ENCODE results near the gene LARGE2. TPM values are rescaled to one million over a fixed set of nuclear protein-coding genes. Genes with fewer than 3 reads are reported as not detected.

The LARGE2 gene
- total and polyA plus RNA-seq, 2 of the 13 experiments (the other 11 are each of a cell fraction or from before 2014, with no cell fraction given): 8.5 to 21.6 TPM

DNA sequence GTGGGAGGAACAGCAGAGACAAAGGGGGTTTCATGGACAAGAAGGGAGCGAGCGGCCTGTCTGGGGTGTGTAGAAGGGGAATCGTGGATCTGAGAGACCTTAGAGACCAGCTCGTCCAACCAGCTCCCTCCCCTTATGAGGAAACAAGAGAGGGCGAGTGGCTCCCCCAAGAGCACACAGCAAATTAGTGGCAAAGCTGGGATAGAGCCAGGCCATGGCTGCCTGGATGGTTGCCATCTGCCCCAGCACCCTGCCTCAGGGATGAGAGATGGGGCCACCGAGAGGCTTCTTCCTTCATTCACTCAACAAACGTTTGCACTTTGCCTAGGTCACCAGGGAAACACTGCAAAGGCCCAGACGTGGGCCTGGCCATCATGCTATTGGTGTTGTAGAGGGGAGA, 32.9 kb upstream of the LARGE2 start:
- 48% methylated on average over 6 of the region's 8 CpGs for WGBS (ENCODE audit: low lambda C conversion rate)
- ChIA-PET CTCF (ENCODE audit: low intra/inter-chr PET ratio, low total read pairs) (no interaction called here), POLR2A (interaction anchor here (0.7 kb wide), 1 partner anchor 10 kb away, joined by 3 read pairs; no protein-coding TSS in a partner anchor)
- no peak overlapping the region for H3K4me3 ChIP-seq (replicated peaks in 1 of 3; ENCODE audit: insufficient read depth in 1 of 3, low read depth in 2 of 3, low read length in 3 of 3)
- H2AFZ ChIP-seq (ENCODE audit: low read length): no peak overlapping the region
- peaks cover 9% of the 10 kb centered on the region for H3K4me1 ChIP-seq (ENCODE audit: insufficient read depth, low read length)
- H3K79me2 ChIP-seq (ENCODE audit: insufficient read depth, low read length): no peaks in the 10 kb centered on the region
- intact Hi-C loops (cut with micrococcal nuclease; ENCODE audit: unreplicated experiment): no loop called here
- H3K9me3 ChIP-seq (ENCODE audit: low read length): no peaks in the 10 kb centered on the region
- H3K4me2 ChIP-seq (ENCODE audit: low read depth, low read length): no peak overlapping the region
- H3K9ac ChIP-seq (ENCODE audit: insufficient read depth, low read depth, low read length): no peak overlapping the region
- in situ Hi-C loops (cut with HindIII; ENCODE audit: extremely low pct_ligation_motif_present, low pct_unique_long_range_greater_than_20kb): no loop called here
- peaks cover 10% of the 10 kb centered on the region; the same call in 1 of the 2 replicates for H4K20me1 ChIP-seq (ENCODE audit: insufficient read depth, low read length)
- DNase-seq (ENCODE audit: low spot score): no peak
- ATAC-seq: no peak
- TF ChIP-seq ZNF768 (CRISPR knock-in tag; IDR thresholded peaks at IDR 0.05) (peak; percentile 66; the same call in 1 of the 2 replicates), TCF7 (IDR thresholded peaks at IDR 0.05; ENCODE audit: low read depth) (no peak)
- no peak overlapping the region for H3K27ac ChIP-seq (ENCODE audit: extremely low read length, insufficient read depth, low read length)
- FAIRE-seq: no peak
- H3K27me3 ChIP-seq (ENCODE audit: control insufficient read depth in 1 of 2, insufficient read depth in 2 of 2, low read length in 2 of 2): no peaks in the 10 kb centered on the region; a peak in 3 of 5 replicates
- BruUV-seq (replicated peaks): no TSS peak
- H3K36me3 ChIP-seq (replicated peaks in 1 of 2; ENCODE audit: control insufficient read depth in 1 of 2, insufficient read depth in 2 of 2, low read length in 2 of 2): no peaks in the 10 kb centered on the region

DNA sequence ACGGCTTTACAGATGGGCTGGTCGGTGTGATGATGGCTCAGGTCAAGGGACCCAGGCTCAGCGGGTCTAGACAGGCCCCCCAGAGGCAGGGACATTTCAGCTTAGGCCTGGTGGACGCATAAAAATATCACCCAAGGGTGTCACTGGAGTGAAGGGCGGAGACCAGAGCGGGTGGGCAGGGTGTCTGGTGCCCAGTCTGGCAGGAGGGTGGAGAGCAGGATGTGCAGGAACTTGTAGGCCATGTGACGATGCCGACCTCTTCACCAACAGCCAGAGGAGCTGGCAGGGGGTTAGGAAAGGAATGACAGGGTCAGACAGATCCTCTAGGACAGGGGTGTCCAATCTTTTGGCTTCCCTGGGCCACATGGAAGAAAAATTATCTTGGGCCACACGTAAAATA, 32.5 kb upstream of the LARGE2 start:
- no peak for DNase-seq (ENCODE audit: low spot score)
- ATAC-seq: no peak
- H3K4me1 ChIP-seq (ENCODE audit: insufficient read depth, low read length): peaks cover 9% of the 10 kb centered on the region
- no peaks in the 10 kb centered on the region for H3K79me2 ChIP-seq (ENCODE audit: insufficient read depth, low read length)
- H3K9me3 ChIP-seq (ENCODE audit: low read length): no peaks in the 10 kb centered on the region
- WGBS (ENCODE audit: low lambda C conversion rate): 57% methylated on average over 7 of the region's 9 CpGs
- CTCF ChIA-PET (ENCODE audit: low intra/inter-chr PET ratio, low total read pairs): no interaction called here
- intact Hi-C loops (cut with micrococcal nuclease; ENCODE audit: unreplicated experiment) (no loop called here), in situ Hi-C loops (cut with HindIII; ENCODE audit: extremely low pct_ligation_motif_present, low pct_unique_long_range_greater_than_20kb) (no loop called here)
- FAIRE-seq: no peak
- H3K9ac ChIP-seq (ENCODE audit: insufficient read depth, low read depth, low read length): no peak overlapping the region
- H3K27me3 ChIP-seq (ENCODE audit: control insufficient read depth in 1 of 2, insufficient read depth in 2 of 2, low read length in 2 of 2): no peaks in the 10 kb centered on the region; a peak in 3 of 5 replicates
- POLR2A ChIA-PET: no interaction called here
- H2AFZ ChIP-seq (ENCODE audit: low read length): no peak overlapping the region
- no peak overlapping the region for H3K4me3 ChIP-seq (replicated peaks in 1 of 3; ENCODE audit: insufficient read depth in 1 of 3, low read depth in 2 of 3, low read length in 3 of 3)
- no TSS peak for BruUV-seq (replicated peaks)
- H4K20me1 ChIP-seq (ENCODE audit: insufficient read depth, low read length): peaks cover 5% of the 10 kb centered on the region; the same call in 1 of the 2 replicates
- no peak overlapping the region for H3K27ac ChIP-seq (ENCODE audit: extremely low read length, insufficient read depth, low read length)
- H3K36me3 ChIP-seq (replicated peaks in 1 of 2; ENCODE audit: control insufficient read depth in 1 of 2, insufficient read depth in 2 of 2, low read length in 2 of 2): no peaks in the 10 kb centered on the region
- no peak overlapping the region for H3K4me2 ChIP-seq (ENCODE audit: low read depth, low read length)
- TF ChIP-seq ZNF143 (CRISPR knock-in tag; IDR thresholded peaks at IDR 0.05) (no peak), TBX2 (CRISPR knock-in tag; IDR thresholded peaks at IDR 0.05; ENCODE audit: borderline replicate concordance) (no peak), ZNF652 (CRISPR knock-in tag; IDR thresholded peaks at IDR 0.05; ENCODE audit: borderline replicate concordance, low read depth) (no peak), ZNF101 (CRISPR knock-in tag; IDR thresholded peaks at IDR 0.05; ENCODE audit: borderline replicate concordance, low read depth) (no peak), HINFP (CRISPR knock-in tag; IDR thresholded peaks at IDR 0.05; ENCODE audit: low read depth) (no peak), CTCF (CRISPR knock-in tag; IDR thresholded peaks at IDR 0.05) (no peak), TEAD3 (CRISPR knock-in tag; optimal IDR thresholded peaks at IDR 0.05; ENCODE audit: borderline replicate concordance) (no peak), IRX3 (CRISPR knock-in tag; IDR thresholded peaks at IDR 0.05; ENCODE audit: borderline replicate concordance, low read depth) (no peak), PBX2 (CRISPR knock-in tag; IDR thresholded peaks at IDR 0.05) (no peak)
- TF ChIP-seq, protein P1, sequence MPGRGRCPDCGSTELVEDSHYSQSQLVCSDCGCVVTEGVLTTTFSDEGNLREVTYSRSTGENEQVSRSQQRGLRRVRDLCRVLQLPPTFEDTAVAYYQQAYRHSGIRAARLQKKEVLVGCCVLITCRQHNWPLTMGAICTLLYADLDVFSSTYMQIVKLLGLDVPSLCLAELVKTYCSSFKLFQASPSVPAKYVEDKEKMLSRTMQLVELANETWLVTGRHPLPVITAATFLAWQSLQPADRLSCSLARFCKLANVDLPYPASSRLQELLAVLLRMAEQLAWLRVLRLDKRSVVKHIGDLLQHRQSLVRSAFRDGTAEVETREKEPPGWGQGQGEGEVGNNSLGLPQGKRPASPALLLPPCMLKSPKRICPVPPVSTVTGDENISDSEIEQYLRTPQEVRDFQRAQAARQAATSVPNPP (CRISPR knock-in tag; IDR thresholded peaks at IDR 0.05): no peak

Measured in HepG2 (cell line).